Sigmoid colon (tissue), 7 donors: ENCODE measurements around the gene SYT13. TPM values are rescaled to one million over a fixed set of nuclear protein-coding genes. Genes with fewer than 3 reads are reported as not detected.
A peak's percentile ranks its signal among the peaks of the same experiment; 100 is the strongest.

Experiments used
- DNase-seq: peaks from one replicate; pipeline ENCODE4 v3.0.0-alpha.2; 2019
- H3K27ac ChIP-seq, 4 donors: fragments of 200-600 bp; sonication (generic); one replicate each; pipeline ENCODE4 v1.5.1; 2016 to 2019; ENCODE audit warnings: mild to moderate bottlenecking in 1 of 4
- H3K27me3 ChIP-seq, 3 donors: fragments of 200-600 bp; sonication (generic); one replicate each; pipeline ENCODE4 v1.5.1; 2019; ENCODE audit warnings: mild to moderate bottlenecking in 1 of 3
- H3K36me3 ChIP-seq, 4 donors: fragments of 200-600 bp; sonication (generic); one replicate each; pipeline ENCODE4 v1.5.1; 2016 to 2019
- H3K4me1 ChIP-seq, 4 donors: fragments of 200-600 bp; sonication (generic); one replicate each; pipeline ENCODE4 v1.5.1; 2017 to 2019
- H3K4me3 ChIP-seq, 4 donors: fragments of 200-600 bp; sonication (generic); one replicate each; pipeline ENCODE4 v1.5.1; 2017 to 2019; ENCODE audit warnings: mild to moderate bottlenecking in 2 of 4, moderate library complexity in 1 of 4
- H3K9me3 ChIP-seq, 4 donors: fragments of 200-600 bp in 3 of 4; sonication (generic) in 3 of 4; one replicate each; pipeline versions ENCODE4 v1.5.1 to v1.6.1; 2013 to 2019
- CTCF ChIP-seq, 4 experiments: fragments of 450-650 bp in 3 of 4; fragments of 200-600 bp in 1 of 4; IDR thresholded peaks; one replicate each; pipeline ENCODE4 v1.5.1; 2016 to 2019; ENCODE audit warnings: antibody characterized with exemption in 4 of 4, mild to moderate bottlenecking in 3 of 4, moderate library complexity in 2 of 4
- EP300 ChIP-seq, 4 donors: sonication (generic); formaldehyde crosslinking; IDR thresholded peaks; one replicate each; pipeline ENCODE4 v1.6.1; 2017; ENCODE audit warnings: antibody characterized with exemption in 4 of 4
- POLR2A ChIP-seq, 2 donors: fragments of 450-650 bp; IDR thresholded peaks; one replicate each; pipeline ENCODE4 v1.6.1; 2016; ENCODE audit warnings: antibody characterized with exemption in 2 of 2, mild to moderate bottlenecking in 2 of 2, moderate library complexity in 2 of 2
- POLR2AphosphoS5 ChIP-seq, 4 donors: sonication (generic); formaldehyde crosslinking; IDR thresholded peaks; one replicate each; pipeline ENCODE4 v1.6.1; 2017; ENCODE audit warnings: antibody characterized with exemption in 4 of 4
- WGBS, 2 donors: extraction: QIAGEN DNeasy Blood & Tissue Kit; methylation state at CpG; one replicate each; pipeline ENCODE4 v1.1.7; 2013; 5-methylcytosine and 5-hydroxymethylcytosine counted together
- intact Hi-C: fragments of 100-400 bp; cut with DNase I; formaldehyde crosslinking; loops from one replicate; pipeline ENCODE4 v1.15.1; 2023
- polyA plus RNA-seq, 3 donors: library from polyadenylated mRNA; stranded (reverse); fragments of 200-250 nt; gene quantifications; one replicate each; pipeline ENCODE4 v1.2.3, GENCODE V29; 2013
- total RNA-seq, 4 donors: library from RNA; depleted of rRNA; stranded (reverse); fragments of >200 nt; gene quantifications; one replicate each; pipeline ENCODE4 v1.1.0, GENCODE V29; 2016
- donor health status: healthy with polysubstance abuse.
- donor health status: Bipolar disorder and iron deficiency.
- donor health status: healthy.

The SYT13 gene
- total and polyA plus RNA-seq, 7 donors = 2.0 to 8.1 (median 3.9) TPM

- Histone ChIP-seq H3K9me3 (no peaks in the 10 kb centered on the region), H3K27me3 (no peaks in the 10 kb centered on the region), H3K4me3 (peak overlapping the region in 2 of 4 donors; percentile 22 to 26), H3K27ac (peak overlapping the region; percentile 21 to 73 (median 58)), H3K36me3 (no peaks in the 10 kb centered on the region), H3K4me1 (peaks cover 0 to 12% (median 10%) of the 10 kb centered on the region in 4 donors)
- TF ChIP-seq POLR2A (IDR thresholded peaks at IDR 0.05) (no peak), CTCF (IDR thresholded peaks at IDR 0.05) (peak in 3 of 4 experiments; percentile 30 to 84 (median 41))
- intact Hi-C loops = loop anchor here (1.0 to 10.0 kb wide), 4 partner anchors 40 to 395 kb away; no protein-coding TSS in a partner anchor
- WGBS, 2 donors = 6 to 16% methylated on average over 13 of the region's 13 CpGs
- DNase-seq = peak; percentile 72
These were observed 46.3 kb upstream of the SYT13 start for GRCh38 chr11:45332276-45332934.

DNA sequence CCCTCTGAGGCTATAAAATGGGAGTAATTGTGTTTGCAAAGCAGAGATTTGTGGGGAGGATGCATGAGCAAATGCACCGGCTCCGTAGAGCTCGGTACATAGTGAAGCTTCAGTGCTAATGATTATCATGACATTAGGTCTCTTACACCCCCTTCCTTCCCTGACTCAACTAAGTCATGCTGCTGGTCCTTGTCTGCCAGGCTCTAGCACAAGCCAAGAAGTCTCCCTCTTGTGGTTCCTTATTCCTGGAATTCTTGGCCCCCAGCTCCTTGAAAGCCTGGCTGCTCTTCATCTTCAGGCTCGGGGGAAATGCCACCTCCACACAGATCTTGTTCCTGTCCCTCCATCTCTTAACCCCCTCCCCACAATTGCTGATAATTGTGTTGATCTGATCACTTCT lies 45.7 kb upstream of the SYT13 start:
- Histone ChIP-seq H3K36me3 (no peaks in the 10 kb centered on the region), H3K9me3 (peaks cover 0 to 5% (median 0%) of the 10 kb centered on the region in 4 donors), H3K27ac (no peak overlapping the region), H3K4me3 (no peak overlapping the region), H3K27me3 (no peaks in the 10 kb centered on the region), H3K4me1 (peaks cover 0 to 12% (median 10%) of the 10 kb centered on the region in 4 donors)
- 29 to 60% methylated on average over 4 of the region's 4 CpGs for WGBS, 2 donors
- TF ChIP-seq POLR2AphosphoS5 (IDR thresholded peaks at IDR 0.05) (no peak), EP300 (IDR thresholded peaks at IDR 0.05) (no peak), POLR2A (IDR thresholded peaks at IDR 0.05) (no peak), CTCF (IDR thresholded peaks at IDR 0.05) (no peak)
- DNase-seq = no peak
- intact Hi-C loops = loop anchor here (1.0 to 10.0 kb wide), 4 partner anchors 40 to 395 kb away; no protein-coding TSS in a partner anchor

DNA sequence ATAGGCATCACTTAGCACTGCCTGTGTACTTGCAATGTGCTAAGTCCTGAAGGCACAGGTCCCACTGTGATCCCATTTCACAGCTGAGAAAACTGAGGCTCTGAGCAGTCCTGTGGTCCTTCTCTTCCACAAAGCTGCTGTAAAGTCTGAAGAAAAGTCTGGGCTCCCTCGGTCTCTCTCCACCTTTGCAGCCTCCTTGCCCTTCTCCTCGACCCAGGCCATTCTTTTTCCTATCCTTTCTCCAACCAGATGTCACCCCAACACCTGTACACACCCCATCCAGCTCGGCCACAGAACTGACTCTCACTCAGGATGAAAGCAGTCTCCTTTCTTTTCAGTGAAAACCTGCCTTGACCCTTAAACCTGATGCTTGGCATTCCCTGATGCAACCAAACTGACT lies 42.6 kb upstream of the SYT13 start:
- intact Hi-C loops = no loop called here
- no peak overlapping the region for H3K27ac ChIP-seq
- H3K9me3 ChIP-seq = peaks cover 0 to 5% (median 0%) of the 10 kb centered on the region in 4 donors
- no peaks in the 10 kb centered on the region for H3K27me3 ChIP-seq
- DNase-seq = no peak
- H3K4me1 ChIP-seq = peaks cover 0 to 12% (median 10%) of the 10 kb centered on the region in 4 donors
- TF ChIP-seq POLR2AphosphoS5 (IDR thresholded peaks at IDR 0.05) (no peak), EP300 (IDR thresholded peaks at IDR 0.05) (no peak), POLR2A (IDR thresholded peaks at IDR 0.05) (no peak), CTCF (IDR thresholded peaks at IDR 0.05) (no peak)
- H3K36me3 ChIP-seq = no peaks in the 10 kb centered on the region
- WGBS, 2 donors = 76 to 80% methylated on average over 3 of the region's 3 CpGs
- no peak overlapping the region for H3K4me3 ChIP-seq

DNA sequence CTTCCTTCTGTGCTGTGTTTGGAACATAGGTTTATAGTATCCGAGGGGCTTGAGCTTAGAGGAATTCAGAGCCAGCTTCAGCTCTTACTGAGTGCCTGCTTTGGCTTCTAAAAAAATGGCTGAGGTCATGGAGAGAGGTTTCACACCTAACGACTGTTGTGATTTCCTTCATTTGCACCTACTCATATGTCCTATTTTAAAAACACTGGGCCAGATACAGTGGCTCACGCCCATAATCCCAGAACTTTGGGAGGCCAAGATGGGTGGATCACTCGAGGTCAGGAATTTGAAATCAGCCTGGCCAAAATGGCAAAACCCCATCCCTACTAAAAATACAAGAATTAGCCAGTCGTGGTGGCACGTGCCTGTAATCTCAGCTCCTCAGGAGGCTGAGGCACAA lies 38.3 kb upstream of the SYT13 start:
- Histone ChIP-seq H3K9me3 (peaks cover 0 to 5% (median 0%) of the 10 kb centered on the region in 4 donors), H3K4me1 (peaks cover 0 to 10% (median 0%) of the 10 kb centered on the region in 4 donors), H3K4me3 (no peak overlapping the region), H3K27ac (no peak overlapping the region), H3K36me3 (no peaks in the 10 kb centered on the region), H3K27me3 (no peaks in the 10 kb centered on the region)
- no peak for DNase-seq
- TF ChIP-seq POLR2AphosphoS5 (IDR thresholded peaks at IDR 0.05) = no peak
- TF ChIP-seq POLR2A (IDR thresholded peaks at IDR 0.05) = no peak
- WGBS, 2 donors = 68 to 81% methylated on average over 6 of the region's 6 CpGs
- intact Hi-C loops = no loop called here

- Histone ChIP-seq H3K36me3 (no peaks in the 10 kb centered on the region), H3K27ac (no peak overlapping the region), H3K27me3 (no peaks in the 10 kb centered on the region), H3K4me1 (peaks cover 0 to 10% (median 0%) of the 10 kb centered on the region in 4 donors), H3K9me3 (peaks cover 0 to 5% (median 0%) of the 10 kb centered on the region in 4 donors), H3K4me3 (no peak overlapping the region)
- 71 to 76% methylated on average over 8 of the region's 8 CpGs for WGBS, 2 donors
- DNase-seq = peak; percentile 37
- no peak for TF ChIP-seq POLR2AphosphoS5 (IDR thresholded peaks at IDR 0.05)
- no peak for TF ChIP-seq POLR2A (IDR thresholded peaks at IDR 0.05)
- no peak for TF ChIP-seq EP300 (IDR thresholded peaks at IDR 0.05)
- intact Hi-C loops = no loop called here
These were observed 37.6 kb upstream of the SYT13 start for GRCh38 chr11:45323601-45324249.
